AG04449 (cell line): ENCODE measurements around the gene RBM33.

ENCODE experiments used
- CTCF ChIA-PET: fragments of 350-600 bp; formaldehyde crosslinking; extraction: SDS; loops from one replicate; lab custom pipeline; 2021; ENCODE audit warnings: antibody characterized with exemption; lab: Yijun Ruan, JAX
- POLR2A ChIA-PET: fragments of 400-600, 350-600 bp; formaldehyde crosslinking; extraction: SDS; loops from one replicate; lab custom pipeline; 2020; ENCODE audit warnings: antibody characterized with exemption, inconsistent platforms; lab: Yijun Ruan, JAX
- DNase-seq: peaks from one replicate; pipeline ENCODE4 v3.0.0-alpha.2; 2010; ENCODE audit warnings: low read depth, low spot score
- H3K4me3 ChIP-seq: 2 replicates; pipeline ENCODE4 v1.5.1; 2011; ENCODE audit warnings: low read depth, mild to moderate bottlenecking, control low read depth, low read length
- CTCF ChIP-seq: IDR thresholded peaks from one replicate; pipeline ENCODE4 v1.5.1; 2011; ENCODE audit warnings: mild to moderate bottlenecking, moderate library complexity, low read length, control low read depth, inconsistent platforms; ENCODE audit not compliant: insufficient read depth; ENCODE audit errors: missing control alignments

Gene RBM33

GRCh38 chr7:155810770-155811559 is 166.5 kb downstream of the RBM33 start:
- POLR2A ChIA-PET = no interaction called here
- no peak for TF ChIP-seq CTCF

DNA sequence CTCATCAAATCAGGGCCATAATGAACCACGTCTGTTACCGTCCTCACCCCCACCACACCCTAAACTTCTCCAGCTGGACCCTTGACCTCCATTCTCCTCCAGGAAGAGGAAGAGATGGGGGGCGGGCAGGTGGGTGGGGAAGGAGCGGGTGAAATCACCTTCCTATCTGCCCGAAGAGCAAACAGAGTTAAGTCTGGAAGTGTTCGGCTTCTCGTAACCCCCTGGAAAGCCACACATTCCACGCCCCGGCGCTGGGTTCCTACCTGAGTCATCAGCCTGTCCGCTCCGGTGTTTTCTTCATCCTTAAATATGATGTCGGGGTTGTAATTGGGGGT is 167.1 kb downstream of the RBM33 start:
- DNase-seq = no peak
- ChIA-PET CTCF (interaction anchor here (0.7 to 1.8 kb wide), 2 partner anchors 1005 to 1013 kb away, joined by 3 to 8 read pairs; no protein-coding TSS in a partner anchor), POLR2A (interaction anchor here (0.6 kb wide), 1 partner anchor 793 kb away, joined by 3 read pairs; no protein-coding TSS in a partner anchor)
- TF ChIP-seq CTCF = no peak
- no peak overlapping the region for H3K4me3 ChIP-seq

More at GRCh38 chr7:155810770-155811559, 166.5 kb downstream of the RBM33 start:
- H3K4me3 ChIP-seq = no peak overlapping the region
- DNase-seq = no peak
- CTCF ChIA-PET = interaction anchor here (0.7 to 1.8 kb wide), 2 partner anchors 1006 to 1013 kb away, joined by 3 to 8 read pairs; no protein-coding TSS in a partner anchor

DNA sequence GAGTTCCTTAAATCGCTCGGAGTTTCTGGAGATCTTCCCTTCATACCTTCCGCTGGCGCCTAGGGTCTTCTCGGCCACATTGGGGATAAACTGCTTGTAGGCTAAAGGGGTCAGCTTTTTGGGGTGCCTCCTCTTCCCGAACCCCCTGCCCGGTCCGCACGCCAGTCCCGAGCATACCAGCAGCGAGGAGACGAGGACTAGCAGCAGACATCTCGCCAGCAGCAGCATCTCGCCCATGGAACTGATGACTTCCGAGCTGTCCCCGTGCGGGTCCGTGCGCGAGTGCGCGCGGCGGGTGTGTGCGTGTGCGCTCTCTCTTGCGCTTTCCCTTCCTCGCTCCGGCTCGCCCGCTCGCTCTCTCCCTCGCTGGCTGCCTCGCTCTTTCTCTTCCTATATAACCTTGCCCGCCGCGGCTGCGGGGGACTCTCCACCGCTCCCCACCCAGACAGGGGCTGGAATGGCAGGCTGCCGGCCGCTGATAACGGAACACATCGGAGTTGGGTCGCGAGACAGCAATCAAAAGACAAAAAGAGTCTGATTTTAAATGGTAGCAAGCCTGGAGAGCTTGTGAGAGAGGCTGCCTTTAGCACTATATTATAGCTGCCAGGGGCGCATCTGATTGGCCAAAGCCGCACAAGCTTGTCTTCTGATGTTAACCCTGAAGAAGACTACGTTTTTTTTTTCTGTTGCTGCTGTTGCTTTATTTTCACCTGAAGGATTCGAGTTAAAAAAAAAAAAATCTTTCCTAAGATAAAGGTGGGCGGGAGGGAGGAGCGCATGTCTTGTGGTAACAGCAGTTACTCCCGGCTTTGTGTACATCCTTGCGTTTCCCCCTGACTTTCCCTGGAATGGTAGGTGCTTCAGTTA is 167.7 kb downstream of the RBM33 start, which contains the start of gene SHH:
Gene SHH, minus strand, starts transcription at position 569 of the 867 bp plus-strand sequence. Its CDS starts 341 bp downstream, at position 228.
- TF ChIP-seq CTCF = no peak
- no peak for DNase-seq
- H3K4me3 ChIP-seq = peak within 1 kb of the TSS; percentile 29
- ChIA-PET CTCF (interaction anchor here (0.9 kb wide), 1 partner anchor 1005 kb away, joined by 3 read pairs; no protein-coding TSS in a partner anchor), POLR2A (interaction anchor here (0.6 kb wide), 1 partner anchor 794 kb away, joined by 3 read pairs; no protein-coding TSS in a partner anchor)

- CTCF ChIA-PET = interaction anchor here (0.9 to 2.1 kb wide), 3 partner anchors 1003 to 1006 kb away, joined by 3 to 8 read pairs (median 4); no protein-coding TSS in a partner anchor
Observed at GRCh38 chr7:155813125-155813524, 168.7 kb downstream of the RBM33 start.

GRCh38 chr7:155813546-155814315 is 169.3 kb downstream of the RBM33 start:
- ChIA-PET CTCF (interaction anchor here (1.1 to 2.1 kb wide), 3 partner anchors 8 to 1005 kb away, joined by 4 to 8 read pairs (median 4); no protein-coding TSS in a partner anchor), POLR2A (no interaction called here)
- DNase-seq = no peak
- no peak overlapping the region for H3K4me3 ChIP-seq
- no peak for TF ChIP-seq CTCF

More at GRCh38 chr7:155813125-155813524, 168.7 kb downstream of the RBM33 start:
- H3K4me3 ChIP-seq = no peak overlapping the region
- no peak for DNase-seq
- TF ChIP-seq CTCF = no peak
- POLR2A ChIA-PET = no interaction called here
